ENCODE data around the gene STAT6. TPM values are rescaled to one million over a fixed set of nuclear protein-coding genes. Genes with fewer than 3 reads are reported as not detected.

STAT6 gene
- total and polyA plus RNA-seq, 2 donors (not counting 3 experiments of a cell fraction or from before 2014, with no cell fraction given): 136 to 147 TPM

DNA sequence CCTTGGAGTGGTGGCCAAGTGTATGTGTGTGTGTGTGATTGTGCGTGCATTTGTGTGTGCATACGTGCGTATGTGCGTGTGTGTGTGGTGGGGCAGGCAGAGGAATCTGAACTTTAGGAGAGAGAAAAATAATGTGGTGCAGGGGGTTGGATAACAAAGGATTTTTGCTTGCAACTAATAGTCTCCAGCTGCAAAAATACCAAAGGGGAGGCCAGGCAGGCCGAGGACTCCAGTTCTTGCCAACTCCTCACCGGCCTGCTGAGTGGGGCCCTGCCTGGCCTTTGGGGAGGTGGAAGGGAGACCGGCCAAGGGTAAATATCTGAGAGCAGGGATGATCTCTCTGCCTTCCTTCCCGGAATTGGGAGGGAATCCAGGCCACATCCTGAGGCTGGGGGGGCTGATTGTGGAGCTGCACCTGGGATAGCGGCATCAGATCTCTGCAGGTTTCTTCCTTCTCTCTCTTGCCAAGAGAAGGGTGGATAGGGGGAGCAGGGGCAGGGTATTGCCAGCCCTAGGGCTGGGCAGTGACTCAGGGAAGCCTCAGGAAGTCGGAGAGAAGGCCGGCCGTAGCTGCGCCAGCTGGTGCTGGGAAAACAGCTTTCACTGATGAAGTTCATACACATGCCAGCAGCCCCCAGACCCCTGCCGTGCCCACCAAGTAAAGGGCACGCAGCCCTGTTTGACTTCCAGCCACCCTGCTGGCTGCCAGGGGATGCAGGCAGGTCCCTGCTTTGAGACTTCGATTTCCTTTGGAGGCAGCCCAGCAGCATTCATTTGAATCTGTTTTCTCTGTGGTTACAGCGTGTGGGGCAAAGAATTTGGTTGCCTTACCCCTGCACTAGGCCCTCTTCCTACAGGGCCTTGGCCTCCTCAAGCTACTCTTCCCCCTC is 40.8 kb upstream of the STAT6 start:
- no peaks in the 10 kb centered on the region for H3K9me1 ChIP-seq (replicated peaks; ENCODE audit: control insufficient read depth, extremely low read depth, insufficient read depth, low read length)
- dilution Hi-C loops (cut with MboI; ENCODE audit: extremely low pct_ligation_motif_present, low sequenced_read_pairs) (no loop called here), intact Hi-C loops (cut with micrococcal nuclease) (no loop called here)
- peak; percentile 4 for FAIRE-seq
- no peak overlapping the region for H3K4me3 ChIP-seq (replicated peaks in 1 of 3; ENCODE audit: insufficient read depth in 1 of 3, low read depth in 1 of 3, low read length in 3 of 3)
- H3K9me3 ChIP-seq (replicated peaks; ENCODE audit: control insufficient read depth, insufficient read depth, low read length): no peaks in the 10 kb centered on the region
- H3K27ac ChIP-seq (ENCODE audit: insufficient read depth, low read depth, low read length): no peak overlapping the region
- BruUV-seq (replicated peaks): no TSS peak
- ChIA-PET CTCF (interaction anchor here (1.0 to 1.4 kb wide), 4 partner anchors 17 to 28 kb away, joined by 3 to 5 read pairs (median 4); no protein-coding TSS in a partner anchor), POLR2A (no interaction called here)
- TF ChIP-seq POLR2AphosphoS5 (IDR thresholded peaks at IDR 0.05; ENCODE audit: insufficient read depth, low read depth, low read length): no peak
- TF ChIP-seq MYC (IDR thresholded peaks at IDR 0.05; ENCODE audit: low read depth, low read length): no peak
- no peak for TF ChIP-seq EZH2 (IDR thresholded peaks at IDR 0.05; ENCODE audit: borderline replicate concordance, low read depth, low read length, severe bottlenecking)
- no peak overlapping the region for H3K9ac ChIP-seq (replicated peaks; ENCODE audit: extremely low read depth, insufficient read depth, low read length)
- no peaks in the 10 kb centered on the region for H4K20me1 ChIP-seq (replicated peaks; ENCODE audit: control insufficient read depth, extremely low read depth, insufficient read depth, low read length)
- no peaks in the 10 kb centered on the region for H3K36me3 ChIP-seq (ENCODE audit: control insufficient read depth in 2 of 2, extremely low read depth in 1 of 2, insufficient read depth in 2 of 2, low read length in 2 of 2)
- DNase-seq (ENCODE audit: low read depth, low spot score): peak; percentile 21
- no peaks in the 10 kb centered on the region for H3K27me3 ChIP-seq (ENCODE audit: control insufficient read depth in 2 of 2, insufficient read depth in 2 of 2, low read length in 2 of 2)
- H2AFZ ChIP-seq (ENCODE audit: low read depth, low read length): no peak overlapping the region
- peaks cover 2% of the 10 kb centered on the region for H3K4me1 ChIP-seq (ENCODE audit: control insufficient read depth, extremely low read depth, insufficient read depth, low read length)
- no peak overlapping the region for H3K4me2 ChIP-seq (ENCODE audit: insufficient read depth, low read length)
- no peaks in the 10 kb centered on the region for H3K79me2 ChIP-seq (ENCODE audit: control insufficient read depth, insufficient read depth, low read length)

DNA sequence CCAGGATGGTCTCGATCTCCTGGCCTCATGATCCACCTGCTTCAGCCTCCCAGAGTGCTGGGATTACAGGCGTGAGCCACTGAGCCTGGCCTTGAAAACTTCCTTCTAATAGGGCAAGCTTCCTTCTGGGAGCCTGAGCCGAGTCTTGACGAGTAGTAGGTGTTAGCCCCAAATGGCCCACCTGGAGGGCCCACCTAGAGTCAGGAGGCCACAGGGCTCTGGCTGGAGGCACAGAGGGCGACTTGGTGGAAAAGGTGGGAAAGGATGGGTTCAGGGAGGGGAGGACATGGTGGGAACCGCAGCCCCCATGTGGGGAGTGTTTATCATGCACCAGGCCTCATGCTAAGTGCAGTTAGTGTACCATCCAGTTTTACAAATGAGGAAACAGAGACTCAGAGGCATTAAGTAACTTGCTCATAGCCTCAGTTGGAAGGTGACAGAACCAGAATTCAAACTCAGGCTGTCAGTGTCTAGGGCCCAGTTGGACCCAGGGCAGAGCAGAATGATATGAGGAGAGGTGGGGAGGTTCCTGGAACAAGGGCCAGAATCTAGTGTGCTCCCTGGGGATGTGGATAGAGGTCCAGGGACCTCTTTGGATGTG is 39.3 kb upstream of the STAT6 start:
- H3K9me3 ChIP-seq (replicated peaks; ENCODE audit: control insufficient read depth, insufficient read depth, low read length): no peaks in the 10 kb centered on the region
- H3K4me1 ChIP-seq (ENCODE audit: control insufficient read depth, extremely low read depth, insufficient read depth, low read length): peaks cover 2% of the 10 kb centered on the region
- FAIRE-seq (no peak), DNase-seq (ENCODE audit: low read depth, low spot score) (no peak)
- H3K4me2 ChIP-seq (ENCODE audit: insufficient read depth, low read length): no peak overlapping the region
- ChIA-PET CTCF (interaction anchor here (1.9 to 5.5 kb wide), 3 partner anchors 24 to 33 kb away, joined by 5 to 38 read pairs (median 10); no protein-coding TSS in a partner anchor), POLR2A (no interaction called here)
- dilution Hi-C loops (cut with MboI; ENCODE audit: extremely low pct_ligation_motif_present, low sequenced_read_pairs): no loop called here
- H3K79me2 ChIP-seq (ENCODE audit: control insufficient read depth, insufficient read depth, low read length): no peaks in the 10 kb centered on the region
- H3K36me3 ChIP-seq (ENCODE audit: control insufficient read depth in 2 of 2, extremely low read depth in 1 of 2, insufficient read depth in 2 of 2, low read length in 2 of 2): no peaks in the 10 kb centered on the region
- no peak overlapping the region for H3K4me3 ChIP-seq (replicated peaks in 1 of 3; ENCODE audit: insufficient read depth in 1 of 3, low read depth in 1 of 3, low read length in 3 of 3)
- H2AFZ ChIP-seq (ENCODE audit: low read depth, low read length): no peak overlapping the region
- H4K20me1 ChIP-seq (replicated peaks; ENCODE audit: control insufficient read depth, extremely low read depth, insufficient read depth, low read length): no peaks in the 10 kb centered on the region
- H3K9me1 ChIP-seq (replicated peaks; ENCODE audit: control insufficient read depth, extremely low read depth, insufficient read depth, low read length): no peaks in the 10 kb centered on the region
- TF ChIP-seq GATA2 (IDR thresholded peaks at IDR 0.05; ENCODE audit: insufficient read depth, insufficient read length, low read depth, low read length) (no peak), POLR2AphosphoS5 (IDR thresholded peaks at IDR 0.05; ENCODE audit: insufficient read depth, low read depth, low read length) (no peak), FOS (IDR thresholded peaks at IDR 0.05; ENCODE audit: borderline replicate concordance, insufficient read depth, low read length) (no peak), POLR2A (IDR thresholded peaks at IDR 0.05; ENCODE audit: low read depth, low read length) (no peak), EZH2 (IDR thresholded peaks at IDR 0.05; ENCODE audit: borderline replicate concordance, low read depth, low read length, severe bottlenecking) (no peak), JUN (IDR thresholded peaks at IDR 0.05; ENCODE audit: borderline replicate concordance, insufficient read depth, insufficient read length, low read depth) (no peak), MYC (IDR thresholded peaks at IDR 0.05; ENCODE audit: low read depth, low read length) (no peak)
- TF ChIP-seq, protein P1, sequence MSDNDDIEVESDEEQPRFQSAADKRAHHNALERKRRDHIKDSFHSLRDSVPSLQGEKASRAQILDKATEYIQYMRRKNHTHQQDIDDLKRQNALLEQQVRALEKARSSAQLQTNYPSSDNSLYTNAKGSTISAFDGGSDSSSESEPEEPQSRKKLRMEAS (IDR thresholded peaks at IDR 0.05; ENCODE audit: insufficient read depth, insufficient read length): no peak
- TF ChIP-seq, protein P2, sequence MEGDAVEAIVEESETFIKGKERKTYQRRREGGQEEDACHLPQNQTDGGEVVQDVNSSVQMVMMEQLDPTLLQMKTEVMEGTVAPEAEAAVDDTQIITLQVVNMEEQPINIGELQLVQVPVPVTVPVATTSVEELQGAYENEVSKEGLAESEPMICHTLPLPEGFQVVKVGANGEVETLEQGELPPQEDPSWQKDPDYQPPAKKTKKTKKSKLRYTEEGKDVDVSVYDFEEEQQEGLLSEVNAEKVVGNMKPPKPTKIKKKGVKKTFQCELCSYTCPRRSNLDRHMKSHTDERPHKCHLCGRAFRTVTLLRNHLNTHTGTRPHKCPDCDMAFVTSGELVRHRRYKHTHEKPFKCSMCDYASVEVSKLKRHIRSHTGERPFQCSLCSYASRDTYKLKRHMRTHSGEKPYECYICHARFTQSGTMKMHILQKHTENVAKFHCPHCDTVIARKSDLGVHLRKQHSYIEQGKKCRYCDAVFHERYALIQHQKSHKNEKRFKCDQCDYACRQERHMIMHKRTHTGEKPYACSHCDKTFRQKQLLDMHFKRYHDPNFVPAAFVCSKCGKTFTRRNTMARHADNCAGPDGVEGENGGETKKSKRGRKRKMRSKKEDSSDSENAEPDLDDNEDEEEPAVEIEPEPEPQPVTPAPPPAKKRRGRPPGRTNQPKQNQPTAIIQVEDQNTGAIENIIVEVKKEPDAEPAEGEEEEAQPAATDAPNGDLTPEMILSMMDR (IDR thresholded peaks at IDR 0.05; ENCODE audit: extremely low read depth in 1 of 2, insufficient read depth in 1 of 2, low read depth in 1 of 2, low read length in 2 of 2): no peak
- H3K27ac ChIP-seq (ENCODE audit: insufficient read depth, low read depth, low read length): no peak overlapping the region
- BruUV-seq (replicated peaks): no TSS peak
- intact Hi-C loops (cut with micrococcal nuclease): no loop called here
- no peak overlapping the region for H3K9ac ChIP-seq (replicated peaks; ENCODE audit: extremely low read depth, insufficient read depth, low read length)
- no peaks in the 10 kb centered on the region for H3K27me3 ChIP-seq (ENCODE audit: control insufficient read depth in 2 of 2, insufficient read depth in 2 of 2, low read length in 2 of 2)

All from endothelial cell of umbilical vein (primary cell).